Measurements from ENCODE around the gene CCDC170.

Gene CCDC170

DNA sequence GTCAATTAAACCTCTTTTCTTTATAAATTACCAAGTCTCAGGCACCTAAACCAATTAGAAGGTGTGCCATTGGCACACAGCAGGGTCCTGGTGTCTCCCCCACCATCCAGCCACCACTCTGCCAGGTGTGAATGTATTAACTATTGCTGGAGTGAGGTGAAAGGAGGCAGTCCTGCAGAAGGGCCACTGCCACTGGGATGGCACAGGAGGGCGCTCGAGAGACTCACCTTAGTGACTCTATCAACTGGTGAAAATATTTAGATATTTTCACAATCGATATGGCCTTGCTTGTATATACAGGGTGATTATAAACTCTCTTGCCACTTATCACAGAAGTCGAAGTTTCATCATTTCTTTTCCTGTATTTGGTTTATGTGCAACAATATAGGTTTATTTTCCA is 168.1 kb downstream of the CCDC170 start:
- H3K4me3 ChIP-seq (ENCODE audit: low read length) = no peak overlapping the region
- TF ChIP-seq, protein P1, sequence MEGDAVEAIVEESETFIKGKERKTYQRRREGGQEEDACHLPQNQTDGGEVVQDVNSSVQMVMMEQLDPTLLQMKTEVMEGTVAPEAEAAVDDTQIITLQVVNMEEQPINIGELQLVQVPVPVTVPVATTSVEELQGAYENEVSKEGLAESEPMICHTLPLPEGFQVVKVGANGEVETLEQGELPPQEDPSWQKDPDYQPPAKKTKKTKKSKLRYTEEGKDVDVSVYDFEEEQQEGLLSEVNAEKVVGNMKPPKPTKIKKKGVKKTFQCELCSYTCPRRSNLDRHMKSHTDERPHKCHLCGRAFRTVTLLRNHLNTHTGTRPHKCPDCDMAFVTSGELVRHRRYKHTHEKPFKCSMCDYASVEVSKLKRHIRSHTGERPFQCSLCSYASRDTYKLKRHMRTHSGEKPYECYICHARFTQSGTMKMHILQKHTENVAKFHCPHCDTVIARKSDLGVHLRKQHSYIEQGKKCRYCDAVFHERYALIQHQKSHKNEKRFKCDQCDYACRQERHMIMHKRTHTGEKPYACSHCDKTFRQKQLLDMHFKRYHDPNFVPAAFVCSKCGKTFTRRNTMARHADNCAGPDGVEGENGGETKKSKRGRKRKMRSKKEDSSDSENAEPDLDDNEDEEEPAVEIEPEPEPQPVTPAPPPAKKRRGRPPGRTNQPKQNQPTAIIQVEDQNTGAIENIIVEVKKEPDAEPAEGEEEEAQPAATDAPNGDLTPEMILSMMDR (conservative IDR thresholded peaks at IDR 0.05; ENCODE audit: low read depth, low read length) = peak; percentile 36
- no peak for DNase-seq (ENCODE audit: low read depth)

DNA sequence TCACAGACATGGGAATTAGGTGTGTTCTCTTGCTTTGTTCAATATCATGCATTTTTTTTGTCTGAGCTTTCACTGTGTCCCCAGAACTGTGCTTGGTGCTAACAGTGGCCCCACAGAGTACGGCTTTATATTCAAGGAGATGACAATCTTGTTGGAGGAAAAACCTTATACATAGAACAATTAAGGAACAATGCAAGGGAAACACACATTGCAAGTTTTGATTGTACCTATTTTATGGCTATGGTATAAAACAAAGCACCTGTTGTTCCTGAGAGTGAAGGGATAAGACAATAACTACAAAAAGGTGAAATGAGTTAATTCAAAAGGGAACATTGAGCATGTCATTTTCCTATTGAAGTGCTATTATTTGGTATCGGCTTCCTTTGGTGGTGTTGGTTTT is 169.7 kb downstream of the CCDC170 start:
- TF ChIP-seq, protein P1 (conservative IDR thresholded peaks at IDR 0.05; ENCODE audit: low read depth, low read length) = no peak
- no peak overlapping the region for H3K4me3 ChIP-seq (ENCODE audit: low read length)
- no peak for DNase-seq (ENCODE audit: low read depth)

DNA sequence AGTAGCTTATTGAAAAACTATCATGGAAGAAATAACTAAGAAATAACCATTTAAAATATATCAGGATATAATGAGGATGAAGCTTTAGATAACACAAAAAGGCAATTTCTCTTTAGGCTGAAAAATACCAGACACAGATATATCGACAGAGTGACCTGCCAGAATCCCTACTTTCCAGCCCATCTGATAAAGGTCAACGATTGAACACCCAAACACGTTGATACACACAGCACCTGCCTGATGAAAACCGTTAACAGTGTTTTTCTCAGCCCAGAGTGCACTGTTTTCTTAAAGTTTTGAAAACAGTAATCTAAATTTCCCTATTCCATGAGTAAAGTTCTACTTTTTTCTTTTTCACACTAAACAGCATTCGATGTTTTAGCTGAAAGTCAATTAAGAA is 170.6 kb downstream of the CCDC170 start:
- DNase-seq (ENCODE audit: low read depth) = no peak
- no peak overlapping the region for H3K4me3 ChIP-seq (ENCODE audit: low read length)
- TF ChIP-seq, protein P1 (conservative IDR thresholded peaks at IDR 0.05; ENCODE audit: low read depth, low read length) = no peak

DNA sequence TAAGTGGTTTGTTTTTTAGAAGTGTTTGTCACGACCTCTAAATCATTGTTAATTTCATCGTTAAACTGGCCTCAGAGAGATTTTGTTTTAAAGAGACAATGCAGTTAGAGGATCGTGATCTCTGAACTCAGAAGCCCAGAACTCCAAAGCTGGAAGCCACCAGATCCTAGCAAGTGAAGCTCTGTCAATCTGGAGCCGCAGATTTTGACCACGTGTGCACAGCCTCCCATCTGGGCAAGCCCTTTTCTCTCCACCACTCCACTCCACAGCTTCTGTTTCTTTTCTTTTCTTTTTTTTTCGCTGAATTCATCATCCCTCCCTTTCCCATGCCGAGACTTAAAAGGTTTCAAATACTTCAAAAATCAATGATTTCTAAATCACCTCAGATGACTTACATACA is 171.5 kb downstream of the CCDC170 start:
- TF ChIP-seq, protein P1 (conservative IDR thresholded peaks at IDR 0.05; ENCODE audit: low read depth, low read length) = no peak
- no peak for DNase-seq (ENCODE audit: low read depth)
- no peak overlapping the region for H3K4me3 ChIP-seq (ENCODE audit: low read length)

DNA sequence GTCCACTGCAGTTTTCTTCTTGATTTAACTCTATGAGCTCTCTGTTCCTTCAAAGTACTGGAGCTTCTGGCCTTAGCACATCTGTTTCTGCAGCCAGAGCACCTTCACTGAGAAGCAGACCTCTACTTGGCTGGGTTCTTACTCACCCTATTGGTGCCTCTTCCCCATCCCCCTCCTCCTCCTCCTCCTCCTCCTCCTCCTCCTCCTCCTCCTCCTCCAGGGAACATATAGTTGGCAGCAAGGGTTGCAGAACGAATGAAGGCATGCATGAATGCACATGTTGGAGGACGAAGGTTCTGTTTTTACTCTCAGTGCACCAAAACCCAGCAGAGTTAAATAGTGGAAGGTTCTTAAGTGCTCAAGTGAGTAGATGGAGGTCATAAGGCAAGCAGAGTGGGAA is 172.7 kb downstream of the CCDC170 start:
- DNase-seq (ENCODE audit: low read depth) = no peak
- H3K4me3 ChIP-seq (ENCODE audit: low read length) = no peak overlapping the region
- TF ChIP-seq, protein P1 (conservative IDR thresholded peaks at IDR 0.05; ENCODE audit: low read depth, low read length) = no peak

DNA sequence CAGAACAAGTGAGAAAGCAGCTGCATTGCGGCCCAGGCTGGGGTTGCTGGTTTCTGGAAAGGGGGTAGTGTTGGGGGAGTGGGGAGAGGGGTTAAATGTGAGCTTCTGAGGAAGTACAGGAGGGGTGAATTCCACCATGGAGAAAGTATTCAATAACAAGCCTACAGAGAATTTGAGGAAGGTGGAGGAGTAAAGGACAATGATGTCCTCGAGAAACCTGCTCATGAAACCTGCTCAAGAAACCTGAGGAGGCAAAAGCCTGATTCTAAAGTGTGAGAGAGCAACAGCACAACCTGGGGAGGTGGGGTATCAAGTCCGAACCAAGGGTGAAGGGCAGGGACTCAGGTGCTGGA is 175.4 kb downstream of the CCDC170 start:
- DNase-seq (ENCODE audit: low read depth) = no peak
- H3K4me3 ChIP-seq (ENCODE audit: low read length) = no peak overlapping the region
- TF ChIP-seq, protein P1 (conservative IDR thresholded peaks at IDR 0.05; ENCODE audit: low read depth, low read length) = no peak

DNA sequence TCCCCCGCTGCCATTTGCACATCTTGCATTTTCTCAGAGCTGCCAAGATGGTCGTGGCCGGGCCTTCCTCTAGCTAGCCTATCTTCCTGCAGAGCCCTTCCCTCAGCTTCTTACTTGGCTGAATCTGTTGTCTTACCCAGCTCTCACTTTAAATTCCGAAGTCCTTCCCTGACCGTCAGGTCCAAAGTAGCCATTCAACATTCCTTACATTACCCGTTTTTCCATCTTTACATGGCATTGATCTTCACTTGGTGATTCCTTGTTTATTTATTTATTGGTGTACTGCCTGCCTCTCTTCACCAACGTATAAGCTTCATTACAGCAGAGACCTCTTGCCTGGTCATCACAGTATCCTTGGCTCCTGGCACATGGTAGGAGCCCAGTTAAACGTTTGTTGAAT is 176.3 kb downstream of the CCDC170 start:
- no peak for DNase-seq (ENCODE audit: low read depth)
- H3K4me3 ChIP-seq (ENCODE audit: low read length) = no peak overlapping the region
- TF ChIP-seq, protein P1 (conservative IDR thresholded peaks at IDR 0.05; ENCODE audit: low read depth, low read length) = no peak
